ENCODE results near the gene MYOM3. TPM values are rescaled to one million over a fixed set of nuclear protein-coding genes. Genes with fewer than 3 reads are reported as not detected.
A peak's percentile ranks its signal among the peaks of the same experiment; 100 is the strongest.

The MYOM3 gene
- total and polyA plus RNA-seq, 11 donors = 76.7 to 379 (median 288) TPM

GRCh38 chr1:24105368-24106160, 6.4 kb downstream of the MYOM3 start:
- Histone ChIP-seq H3K36me3 (peaks cover 0 to 45% (median 9%) of the 10 kb centered on the region in 9 donors), H3K4me3 (no peak overlapping the region), H3K27ac (peak overlapping the region in 5 of 12 donors; percentile 9 to 92 (median 32)), H3K27me3 (no peaks in the 10 kb centered on the region), H3K4me1 (peaks cover 0 to 69% (median 22%) of the 10 kb centered on the region in 12 donors), H3K9me3 (no peaks in the 10 kb centered on the region)
- TF ChIP-seq CTCF (IDR thresholded peaks at IDR 0.05) (no peak), POLR2A (IDR thresholded peaks at IDR 0.05) (no peak)
- 79 to 87% (median 86%) methylated on average over 14 to 19 of the region's 19 CpGs for WGBS, 4 donors
- ATAC-seq (no peak), DNase-seq (peak in 1 of 5 donors; percentile 36)
- intact Hi-C loops (cut with DNase I) = no loop called here

DNA sequence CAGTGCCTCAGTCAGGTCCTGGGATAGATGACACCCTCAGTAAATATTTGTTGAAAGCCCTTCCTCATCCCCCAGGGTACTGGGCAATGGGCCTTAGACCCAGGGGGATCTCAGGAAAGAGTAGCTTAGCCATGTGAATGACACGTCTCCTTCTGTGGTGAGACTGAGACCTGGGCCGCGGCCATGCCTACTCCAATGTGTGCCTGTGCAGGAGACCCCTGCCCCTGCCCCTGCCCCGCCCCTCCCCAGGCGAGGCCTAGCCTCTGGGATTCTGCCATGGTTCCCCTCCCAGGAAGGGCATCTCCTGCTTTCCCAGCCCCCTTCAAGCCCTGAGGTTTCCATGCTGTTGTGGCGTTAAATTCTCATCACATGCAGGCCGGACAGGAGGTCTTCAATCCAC, 7.1 kb downstream of the MYOM3 start:
- Histone ChIP-seq H3K4me3 (no peak overlapping the region), H3K36me3 (peaks cover 0 to 45% (median 9%) of the 10 kb centered on the region in 9 donors), H3K27ac (peak overlapping the region in 4 of 12 donors; percentile 15 to 92 (median 32)), H3K9me3 (no peaks in the 10 kb centered on the region), H3K4me1 (peaks cover 0 to 75% (median 23%) of the 10 kb centered on the region in 12 donors), H3K27me3 (no peaks in the 10 kb centered on the region)
- TF ChIP-seq CTCF (IDR thresholded peaks at IDR 0.05) (no peak), POLR2A (IDR thresholded peaks at IDR 0.05) (no peak)
- no peak for ATAC-seq
- peak in 1 of 5 donors; percentile 29 for DNase-seq
- intact Hi-C loops (cut with DNase I) = no loop called here
- 85 to 94% (median 92%) methylated on average over 6 to 7 of the region's 7 CpGs for WGBS, 4 donors

DNA sequence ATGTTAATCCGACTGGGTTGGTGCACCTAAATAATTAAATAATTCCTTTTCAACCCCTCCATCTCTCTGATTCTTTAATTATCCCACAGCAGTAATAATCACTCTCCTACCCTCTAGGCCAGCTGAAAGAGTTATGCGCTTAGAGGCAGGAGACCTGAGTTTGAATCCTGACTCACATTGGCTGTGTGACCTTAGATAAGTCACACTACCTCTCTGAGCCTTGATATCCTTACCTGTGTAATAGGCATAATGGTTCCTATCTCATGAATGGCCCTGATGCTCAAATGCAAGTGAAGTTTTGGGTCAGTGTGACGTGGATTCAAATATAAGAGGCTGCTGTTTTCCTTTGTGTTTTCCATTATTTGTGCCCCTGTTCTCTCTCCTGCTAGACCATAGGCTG, 8.1 kb downstream of the MYOM3 start:
- Histone ChIP-seq H3K4me1 (peaks cover 0 to 75% (median 21%) of the 10 kb centered on the region in 12 donors), H3K9me3 (no peaks in the 10 kb centered on the region), H3K4me3 (no peak overlapping the region), H3K27me3 (no peaks in the 10 kb centered on the region), H3K36me3 (peaks cover 0 to 45% (median 9%) of the 10 kb centered on the region in 9 donors), H3K27ac (peak overlapping the region in 4 of 12 donors; percentile 68 to 92 (median 76))
- intact Hi-C loops (cut with DNase I) = no loop called here
- no peak for ATAC-seq
- no peak for TF ChIP-seq CTCF (IDR thresholded peaks at IDR 0.05)
- no peak for TF ChIP-seq POLR2A (IDR thresholded peaks at IDR 0.05)
- 84 to 92% (median 88%) methylated on average over 3 of the region's 3 CpGs for WGBS, 4 donors
- no peak for DNase-seq

- no peak for ATAC-seq
- TF ChIP-seq POLR2A (IDR thresholded peaks at IDR 0.05) (no peak), CTCF (IDR thresholded peaks at IDR 0.05) (no peak)
- H3K36me3 ChIP-seq = peaks cover 0 to 45% (median 9%) of the 10 kb centered on the region in 9 donors
- no peaks in the 10 kb centered on the region for H3K27me3 ChIP-seq
- no peak overlapping the region for H3K4me3 ChIP-seq
- 37 to 43% (median 41%) methylated on average over 3 of the region's 3 CpGs for WGBS, 4 donors
- no peak for DNase-seq
- peak overlapping the region in 9 of 12 donors; percentile 9 to 92 (median 68) for H3K27ac ChIP-seq
- no peaks in the 10 kb centered on the region for H3K9me3 ChIP-seq
- intact Hi-C loops (cut with DNase I) = no loop called here
- peaks cover 0 to 75% (median 20%) of the 10 kb centered on the region in 12 donors for H3K4me1 ChIP-seq
Observed at GRCh38 chr1:24103408-24103807, 8.5 kb downstream of the MYOM3 start.

Data from heart left ventricle (tissue), 16 donors.